GM18499 (cell line): ENCODE measurements around the gene CDK17.

ENCODE experiments used
- ATAC-seq: cut with Tn5 transposase; IDR thresholded peaks from one replicate; pipeline ENCODE4 v1.9.1; 2021; ENCODE audit warnings: moderate number of reproducible peaks; ENCODE audit not compliant: insufficient read depth, unreplicated experiment

The CDK17 gene

DNA sequence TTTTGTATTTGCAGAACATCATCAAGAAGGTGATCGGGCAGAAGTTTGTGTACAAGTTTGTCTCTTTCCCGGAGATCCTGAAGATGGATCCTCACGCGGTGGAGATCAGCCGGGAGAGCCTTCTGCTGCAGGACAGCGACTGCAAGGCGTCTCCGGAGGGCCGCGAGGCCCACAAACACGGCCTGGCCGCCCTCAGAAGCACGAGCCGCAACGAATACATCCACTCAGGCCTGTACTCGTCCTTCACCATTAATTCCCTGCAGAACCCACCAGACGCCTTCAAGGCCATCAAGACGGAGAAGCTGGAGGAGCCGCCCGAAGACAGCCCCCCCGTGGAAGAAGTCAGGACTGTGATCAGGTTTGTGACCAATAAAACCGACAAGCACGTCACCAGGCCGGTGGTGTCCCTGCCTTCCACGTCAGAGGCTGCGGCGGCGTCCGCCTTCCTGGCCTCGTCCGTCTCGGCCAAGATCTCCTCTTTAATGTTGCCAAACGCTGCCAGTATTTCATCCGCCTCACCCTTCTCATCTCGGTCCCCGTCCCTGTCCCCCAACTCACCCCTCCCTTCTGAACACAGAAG is 153.2 kb downstream of the CDK17 start:
- no peak for ATAC-seq

DNA sequence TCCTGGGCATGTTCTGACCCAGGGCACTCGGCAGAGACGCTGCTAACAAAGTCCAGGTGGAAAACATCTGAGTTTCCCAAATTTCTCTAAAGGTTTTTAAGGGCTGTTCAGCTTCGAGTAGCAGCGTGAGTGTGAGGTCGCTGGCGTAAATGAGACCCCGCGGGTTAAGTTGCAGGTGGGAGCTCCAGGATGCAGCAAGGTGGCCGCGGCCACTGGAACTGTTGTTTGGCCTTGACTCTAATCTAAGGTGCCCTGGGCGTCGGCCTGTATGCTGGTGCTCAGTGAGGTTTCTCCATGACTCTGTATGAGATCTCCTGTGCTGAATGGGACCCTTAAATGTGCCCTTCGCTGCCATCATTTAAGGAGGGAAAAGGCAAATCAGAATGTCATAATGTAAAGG is 155.4 kb downstream of the CDK17 start:
- ATAC-seq = no peak

DNA sequence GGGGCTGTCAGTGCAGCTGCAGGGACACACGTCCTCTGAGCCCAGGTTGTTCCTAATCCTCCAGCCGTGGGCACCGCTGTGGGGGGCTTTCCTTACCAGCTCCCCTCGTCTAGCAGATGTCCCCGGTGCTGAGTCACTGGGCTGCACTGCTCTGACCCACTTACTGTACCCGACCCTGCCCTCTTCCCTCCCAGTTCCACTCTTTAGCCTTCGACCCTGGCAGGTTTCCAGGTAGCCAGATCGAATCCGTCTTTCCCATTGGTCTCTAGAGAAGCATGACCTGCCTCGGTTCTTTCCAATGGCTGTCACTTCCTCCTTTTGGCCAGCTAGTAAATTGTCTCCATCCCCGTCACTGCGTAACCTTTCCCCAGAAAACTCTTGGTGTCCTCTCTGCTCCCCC is 157.6 kb downstream of the CDK17 start:
- ATAC-seq = no peak

DNA sequence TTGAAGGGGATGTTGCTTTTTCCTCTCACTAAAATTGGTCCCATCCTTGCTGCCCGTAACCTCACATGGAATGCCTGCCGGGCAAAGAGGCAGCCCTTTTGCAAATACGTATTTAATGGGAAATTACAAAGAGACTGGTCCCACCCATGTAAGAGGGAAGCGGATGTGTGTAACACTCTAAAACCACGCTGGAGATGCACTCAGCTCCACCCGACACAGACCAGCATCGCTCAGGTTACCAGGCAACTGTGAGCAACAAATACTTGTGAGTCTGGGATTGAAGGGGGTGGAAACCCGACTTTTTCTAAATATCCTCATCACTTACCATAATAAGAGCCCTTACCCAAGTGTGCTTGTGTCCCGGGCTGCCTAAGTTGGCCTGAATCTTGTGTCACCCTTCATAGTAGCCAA is 158.4 kb downstream of the CDK17 start:
- ATAC-seq = no peak

DNA sequence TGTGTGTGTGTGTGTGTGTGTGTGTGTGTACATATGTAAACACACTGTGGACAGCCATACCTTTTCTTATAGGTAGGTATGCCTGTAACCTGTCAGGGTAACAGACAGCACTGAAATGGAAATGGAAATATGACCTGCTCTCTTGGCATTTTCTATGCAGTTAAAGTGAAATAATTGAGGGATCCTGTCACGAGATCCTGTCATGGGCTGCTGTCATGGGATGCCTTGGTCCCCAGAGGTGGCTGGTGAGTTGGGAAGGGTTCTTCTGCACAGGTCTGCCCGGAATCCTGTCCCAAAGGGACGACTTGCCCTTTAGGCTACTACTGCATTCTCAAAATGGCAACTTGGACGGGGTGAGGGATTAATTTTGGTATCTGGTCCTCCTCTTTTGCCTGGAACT is 158.8 kb downstream of the CDK17 start:
- ATAC-seq = no peak

DNA sequence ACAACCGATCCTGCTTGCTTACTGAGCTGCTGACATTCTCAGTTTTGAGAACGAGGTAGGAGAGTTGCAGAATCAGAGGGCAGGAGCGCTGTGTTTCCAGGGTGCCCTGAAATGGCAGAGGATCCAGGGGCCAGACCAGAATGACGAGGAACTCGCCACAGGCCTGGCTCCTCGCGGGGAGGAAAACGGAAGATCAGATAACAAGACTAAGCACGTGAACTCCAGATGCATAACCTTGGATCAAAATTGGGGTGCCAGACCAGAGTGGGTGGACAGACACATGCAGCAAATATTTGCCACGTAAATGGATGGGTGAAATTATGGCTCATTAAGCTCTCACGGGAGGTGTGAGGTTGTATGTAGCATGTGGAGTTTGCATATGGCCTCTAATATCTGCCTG is 159.6 kb downstream of the CDK17 start:
- no peak for ATAC-seq

DNA sequence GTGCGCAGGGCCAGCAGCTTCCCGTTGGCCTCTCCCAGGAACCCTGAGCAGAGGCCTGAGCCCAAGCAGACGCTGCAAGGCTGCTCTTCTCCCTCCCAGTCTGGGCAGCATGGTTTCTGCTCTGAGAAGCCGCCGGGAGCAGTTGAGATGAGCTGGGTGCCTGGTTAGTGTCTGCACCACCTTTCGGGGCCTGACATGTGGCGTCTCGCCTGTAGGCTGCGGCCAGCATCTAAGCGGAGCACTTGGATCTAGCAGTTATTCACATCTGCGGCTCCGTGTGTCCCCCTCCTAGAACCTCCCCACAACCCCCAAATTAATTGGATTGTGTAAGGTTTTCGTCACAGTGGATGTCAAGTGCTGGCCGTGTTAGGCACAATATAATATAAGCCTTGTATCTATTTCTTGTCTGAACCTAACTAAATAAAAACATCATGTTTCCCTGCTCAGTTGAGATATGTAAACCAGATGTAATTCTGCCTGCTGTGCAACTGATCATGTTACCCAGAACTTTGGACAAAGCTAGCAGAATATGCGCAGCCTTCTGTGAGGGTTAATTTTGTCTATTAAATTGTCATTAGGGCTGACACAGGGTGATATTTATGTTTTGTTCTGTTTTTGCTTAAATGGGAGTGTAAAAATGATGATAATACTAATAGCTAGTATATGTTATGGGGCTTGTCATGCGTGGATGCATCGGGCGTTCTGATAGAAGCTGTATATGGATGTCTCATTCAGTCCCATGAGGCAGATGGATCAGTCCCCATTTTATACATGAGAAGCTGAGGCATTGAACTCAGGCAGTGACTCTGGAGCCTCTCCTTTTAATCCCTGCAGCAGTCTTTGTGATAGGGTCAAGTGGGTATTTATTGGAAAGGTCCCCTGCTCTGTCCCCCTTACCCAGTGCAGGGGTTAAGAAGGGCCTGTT is 160.3 kb downstream of the CDK17 start:
- ATAC-seq = no peak

DNA sequence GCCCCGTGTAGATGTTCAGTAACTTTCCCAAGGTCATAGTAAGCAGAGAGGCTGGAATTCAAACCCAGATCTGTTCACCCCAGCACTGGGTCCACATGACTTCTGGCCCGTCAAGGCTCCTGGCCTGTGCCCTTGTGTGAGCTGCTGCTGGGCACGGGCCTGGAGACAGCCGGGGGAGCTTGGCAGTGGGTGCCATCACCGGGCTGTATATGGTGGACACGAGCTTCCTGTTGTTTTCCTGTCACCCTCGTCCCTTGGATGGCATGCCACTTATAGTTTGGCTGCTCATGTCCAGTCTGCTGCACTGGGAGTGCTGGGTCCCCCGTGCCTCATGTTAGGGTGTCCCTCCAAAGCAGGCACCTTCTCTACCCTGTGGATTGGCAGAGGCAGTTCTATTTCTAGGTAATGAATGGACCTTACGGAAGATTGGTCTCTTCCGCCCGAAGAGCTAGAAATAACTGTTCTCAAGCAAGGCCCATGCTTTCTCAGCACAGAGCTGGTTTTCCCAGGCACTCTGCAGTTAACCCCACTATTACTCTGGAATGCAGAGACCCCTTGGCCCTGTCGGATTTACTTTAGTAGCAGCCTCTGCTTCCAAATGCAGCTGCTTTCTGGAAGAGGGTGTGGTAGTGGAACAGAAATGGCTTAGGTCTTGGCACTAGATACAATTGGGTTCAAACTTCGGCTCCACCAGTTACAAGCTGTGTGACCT is 161.7 kb downstream of the CDK17 start:
- ATAC-seq = no peak

DNA sequence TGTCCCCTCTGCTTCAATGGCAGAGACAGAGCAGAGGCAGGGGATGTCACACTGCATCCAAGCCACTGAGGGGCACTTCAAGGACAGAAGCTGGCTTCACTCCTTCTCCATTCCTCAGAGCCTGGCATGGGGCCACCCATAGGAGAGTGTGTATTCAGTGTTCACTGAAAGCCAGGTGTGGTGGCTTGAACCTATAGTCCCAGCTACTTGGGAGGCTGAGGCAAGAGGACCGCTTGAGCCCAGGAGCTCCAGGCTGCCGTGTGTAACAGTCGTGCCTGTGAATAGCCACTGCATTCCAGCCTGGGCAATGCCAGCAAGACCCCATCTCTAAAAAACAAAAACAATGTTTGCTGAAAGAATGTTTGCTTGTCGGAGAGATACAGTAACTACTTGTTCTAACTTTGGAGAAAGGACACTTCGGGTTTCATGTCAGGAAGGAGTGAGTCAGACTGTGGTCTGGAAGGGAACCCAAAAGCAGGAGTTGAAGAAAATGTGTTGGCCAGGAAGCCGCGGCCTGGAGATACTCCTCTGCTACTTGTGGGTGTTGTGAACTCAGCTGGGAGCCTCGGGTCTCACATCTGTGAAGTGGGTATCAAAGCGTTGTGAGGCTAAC is 162.7 kb downstream of the CDK17 start:
- ATAC-seq = no peak

DNA sequence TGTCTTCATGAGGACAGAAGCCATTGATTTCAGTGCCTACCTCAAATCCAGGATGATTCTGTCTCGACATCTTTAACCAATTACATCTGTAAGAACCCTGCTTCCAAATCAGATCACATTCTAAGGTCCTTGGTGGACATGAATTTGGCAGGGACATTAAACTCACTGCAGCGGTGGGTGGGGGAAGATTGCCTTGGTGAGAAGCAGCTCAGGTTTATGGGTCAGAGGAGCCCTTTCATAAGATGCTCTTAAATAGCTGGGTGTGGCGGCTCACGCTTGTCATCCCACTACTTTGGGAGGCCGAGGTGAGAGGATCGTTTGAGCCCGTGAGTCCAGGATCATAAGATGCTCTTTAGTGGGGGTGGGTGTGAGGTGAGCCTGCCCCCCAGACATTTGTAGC is 163.2 kb downstream of the CDK17 start:
- ATAC-seq = no peak

DNA sequence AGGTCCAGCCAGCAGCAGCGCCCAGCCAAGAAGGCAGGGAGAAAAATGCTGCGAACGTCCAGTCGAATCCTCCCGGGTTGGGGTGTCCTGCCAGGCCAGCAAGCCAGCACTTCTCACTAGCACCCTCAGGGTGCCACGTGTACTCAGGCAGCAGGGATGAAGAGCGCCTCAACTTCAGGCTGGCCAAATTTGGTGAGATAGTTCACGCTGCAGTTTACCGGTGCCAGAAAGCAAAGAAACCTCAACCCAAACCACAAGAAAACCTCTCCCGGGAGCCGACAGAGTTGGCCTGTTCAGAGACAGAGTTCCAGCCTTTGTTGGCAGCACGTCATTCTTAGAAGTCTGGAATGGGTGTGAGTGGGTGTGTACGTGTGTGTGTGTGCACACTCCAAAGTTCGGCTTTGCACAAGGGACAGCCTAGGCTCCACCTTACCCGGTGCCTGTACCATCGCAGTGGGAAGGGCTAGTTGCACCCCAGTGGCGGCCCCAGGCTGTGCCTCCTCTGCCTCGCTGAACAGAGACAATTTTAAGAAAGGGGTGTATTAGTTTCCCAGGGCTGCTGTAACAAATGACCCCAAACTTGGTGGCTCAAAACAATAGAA is 163.9 kb downstream of the CDK17 start:
- ATAC-seq = no peak

DNA sequence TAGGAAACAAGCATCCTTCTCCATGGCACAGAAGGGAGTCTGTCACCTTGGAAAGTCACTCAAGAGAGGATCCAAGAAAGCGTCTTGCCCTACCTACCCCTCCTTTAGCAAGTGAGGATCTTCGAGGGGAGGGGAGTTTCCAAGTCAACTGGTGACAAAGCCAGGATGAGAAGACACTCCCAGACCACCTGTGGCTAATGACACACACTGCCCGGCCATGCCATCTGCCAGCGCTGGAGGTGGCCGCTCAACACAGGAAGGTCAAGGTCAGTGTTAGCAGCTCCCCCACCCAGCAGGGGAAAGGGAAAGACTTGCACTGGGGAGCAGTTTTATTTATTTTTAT is 164.8 kb downstream of the CDK17 start:
- no peak for ATAC-seq

DNA sequence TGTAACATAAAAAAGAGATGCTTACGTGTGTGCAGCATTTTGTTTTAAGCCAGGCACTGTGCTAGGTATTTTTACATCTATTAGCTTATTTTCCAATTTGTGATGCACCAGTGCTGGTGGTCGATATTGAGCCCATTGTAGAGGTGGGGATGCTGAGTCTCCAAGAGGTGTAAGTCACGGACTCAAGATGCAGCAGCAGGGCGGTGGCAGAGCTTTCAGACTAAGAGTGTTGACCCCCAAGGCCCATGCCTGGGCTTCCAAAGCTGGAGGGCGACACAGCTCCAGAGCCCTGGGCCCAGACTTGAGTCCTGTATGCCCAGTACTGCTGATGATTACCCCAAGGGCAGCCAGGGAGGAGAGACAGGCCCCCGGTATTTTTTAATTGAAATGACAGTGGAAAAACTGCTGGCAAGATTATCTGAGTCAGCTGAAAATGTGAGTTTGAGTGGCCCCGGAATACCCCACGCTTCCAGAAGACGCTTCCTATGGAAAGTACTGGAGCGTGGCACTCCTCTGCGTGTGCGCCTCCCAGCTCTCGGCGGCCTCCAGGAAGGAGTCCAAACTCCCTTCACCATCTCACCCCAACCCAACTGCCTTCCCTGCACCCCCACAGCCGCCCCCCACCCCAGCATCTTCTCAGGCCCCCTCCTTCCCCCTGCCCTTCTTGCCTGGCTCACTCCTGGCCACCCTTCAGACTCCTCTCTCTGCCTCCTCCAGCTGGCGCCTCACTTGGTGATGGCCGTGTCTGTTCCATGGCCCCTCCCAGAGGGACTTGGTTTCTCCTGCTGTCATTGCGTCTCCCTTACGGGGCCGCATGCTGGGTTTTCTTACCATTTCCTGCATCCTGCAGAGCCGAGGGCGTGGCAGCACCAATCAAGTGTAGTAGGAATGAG is 165.4 kb downstream of the CDK17 start:
- ATAC-seq = no peak

DNA sequence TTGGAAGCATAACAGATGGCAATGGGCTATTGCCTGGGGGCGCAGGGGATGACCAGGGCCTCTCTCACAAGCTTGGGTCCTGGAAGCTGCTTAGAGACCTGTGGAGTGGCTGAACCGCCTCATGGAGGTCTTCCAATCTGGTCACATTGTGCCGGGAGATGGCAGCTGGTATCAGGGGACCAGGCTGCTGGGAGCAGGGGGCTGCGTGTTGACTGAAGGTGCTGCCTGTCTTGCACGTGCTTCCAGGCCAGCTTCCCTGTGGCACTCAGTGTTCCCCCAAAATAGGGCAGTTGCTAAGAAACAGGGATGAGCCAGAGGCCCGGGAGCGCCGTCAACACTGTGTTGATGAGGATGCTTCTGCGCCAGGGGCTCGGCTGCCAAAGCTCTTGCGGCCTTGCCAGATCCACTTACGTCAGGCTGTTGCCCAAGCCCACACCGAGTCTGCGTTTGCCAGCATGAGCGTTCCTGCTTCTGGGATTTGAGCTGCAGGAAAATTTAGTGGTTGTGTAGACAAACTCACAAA is 166.2 kb downstream of the CDK17 start:
- no peak for ATAC-seq

DNA sequence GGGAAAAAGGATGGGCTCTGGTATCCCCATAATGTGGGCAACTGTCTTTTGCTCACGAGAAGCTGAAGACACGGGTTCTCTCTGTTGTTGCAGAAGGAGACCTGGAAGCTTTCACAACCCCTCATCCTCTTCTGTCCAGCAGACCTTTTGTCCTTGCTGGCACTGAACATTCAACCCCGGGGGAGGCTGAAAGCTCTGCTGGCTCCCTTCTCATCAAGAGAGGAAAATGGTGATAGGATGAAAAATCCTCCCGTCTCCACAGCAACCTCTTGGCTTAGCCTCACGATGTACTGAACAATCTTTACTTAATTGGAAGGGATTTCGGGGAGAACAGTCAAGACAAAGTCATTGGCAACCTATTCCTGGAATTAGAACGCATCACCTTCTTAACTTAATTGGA is 167.1 kb downstream of the CDK17 start:
- no peak for ATAC-seq

DNA sequence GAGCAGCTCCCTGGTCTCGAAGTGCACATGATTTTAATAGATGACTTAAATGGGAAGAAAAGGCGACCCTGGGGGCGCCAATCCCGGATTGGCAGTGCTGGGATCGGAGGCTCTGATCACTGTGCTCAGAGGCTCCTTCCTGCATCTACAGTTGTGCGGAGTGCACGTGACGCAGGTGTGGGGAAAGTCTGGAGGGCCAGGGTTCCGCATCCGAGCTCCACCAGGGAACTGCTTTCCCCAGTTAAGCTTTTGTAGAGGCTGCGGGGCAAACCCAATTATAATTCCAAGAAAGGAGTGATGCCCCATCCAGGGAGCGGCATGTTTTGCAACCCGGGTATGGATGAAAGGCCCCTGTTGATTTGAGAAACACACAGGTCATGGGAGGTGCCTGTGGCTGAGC is 169.6 kb downstream of the CDK17 start:
- no peak for ATAC-seq

DNA sequence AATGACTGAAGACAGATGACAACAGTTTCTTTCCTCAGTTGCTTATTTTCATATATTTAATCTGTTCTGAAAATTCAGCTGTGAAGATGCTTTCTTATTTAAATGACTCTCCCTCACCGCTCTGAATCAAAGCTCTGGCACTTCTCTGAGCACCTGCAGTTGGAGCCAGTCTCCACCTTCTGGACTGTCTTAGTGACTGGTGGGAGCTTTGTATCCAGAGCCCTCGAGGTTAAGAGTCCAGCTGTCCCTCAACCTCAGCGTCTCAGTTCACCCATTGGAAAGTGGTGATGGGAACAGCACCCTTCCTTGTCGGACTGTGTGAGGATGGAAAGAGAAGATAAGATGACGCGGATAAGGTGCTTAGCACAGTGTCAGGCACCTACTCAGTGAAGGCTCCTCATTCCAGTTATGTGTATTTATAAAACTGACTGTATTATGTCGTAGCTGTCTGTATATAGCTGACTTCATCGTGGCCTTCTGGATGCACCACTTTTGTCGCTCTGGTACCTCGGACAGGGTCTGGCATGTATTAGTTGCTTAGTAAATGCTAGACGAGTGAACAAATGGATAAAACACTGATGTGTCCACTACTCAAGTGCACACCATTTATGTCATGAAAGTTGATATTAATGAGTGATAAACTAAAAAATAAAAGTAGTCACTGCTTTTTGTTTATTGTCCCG is 171.5 kb downstream of the CDK17 start:
- no peak for ATAC-seq
